ENCODE measurements around the gene DISC1. TPM values are rescaled to one million over a fixed set of nuclear protein-coding genes. Genes with fewer than 3 reads are reported as not detected.
A peak's percentile ranks its signal among the peaks of the same experiment; 100 is the strongest.
"Not testable (repeated sequence)": the region's sequence is repeated elsewhere in the genome, so short reads cannot be mapped to it uniquely, and the experiment has no call there.

DISC1 gene
- total and polyA plus RNA-seq, 7 donors = 1.2 to 14.1 (median 5.8) TPM

DNA sequence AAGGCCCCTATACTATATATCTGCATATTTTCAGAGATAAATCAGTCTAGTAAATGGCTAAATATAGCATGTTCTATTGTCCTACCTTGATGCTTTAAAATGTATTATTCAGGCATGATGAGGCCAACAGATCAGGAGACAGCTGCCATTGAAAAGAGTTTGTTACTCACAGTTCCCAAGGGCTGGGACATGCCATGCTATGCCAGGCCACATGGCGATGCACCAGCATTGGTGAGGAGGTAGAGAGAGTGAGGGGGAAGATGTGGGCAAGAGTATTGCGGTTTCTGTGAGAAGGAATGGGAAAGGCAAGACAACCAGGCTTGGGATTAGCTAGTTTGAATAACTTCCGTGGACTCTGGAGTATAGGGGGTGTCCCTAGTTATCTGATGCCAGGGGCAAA is 316.5 kb downstream of the DISC1 start:
- DNase-seq = no peak
- Histone ChIP-seq H3K27me3 (no peaks in the 10 kb centered on the region), H3K36me3 (no peaks in the 10 kb centered on the region), H3K27ac (no peak overlapping the region), H3K4me3 (no peak overlapping the region), H3K4me1 (no peaks in the 10 kb centered on the region), H3K9me3 (no peaks in the 10 kb centered on the region)
- intact Hi-C loops (cut with DNase I) = no loop called here
- TF ChIP-seq POLR2AphosphoS5 (IDR thresholded peaks at IDR 0.05) (no peak), POLR2A (IDR thresholded peaks at IDR 0.05) (no peak), EP300 (IDR thresholded peaks at IDR 0.05) (no peak)
- TF ChIP-seq, protein P1, sequence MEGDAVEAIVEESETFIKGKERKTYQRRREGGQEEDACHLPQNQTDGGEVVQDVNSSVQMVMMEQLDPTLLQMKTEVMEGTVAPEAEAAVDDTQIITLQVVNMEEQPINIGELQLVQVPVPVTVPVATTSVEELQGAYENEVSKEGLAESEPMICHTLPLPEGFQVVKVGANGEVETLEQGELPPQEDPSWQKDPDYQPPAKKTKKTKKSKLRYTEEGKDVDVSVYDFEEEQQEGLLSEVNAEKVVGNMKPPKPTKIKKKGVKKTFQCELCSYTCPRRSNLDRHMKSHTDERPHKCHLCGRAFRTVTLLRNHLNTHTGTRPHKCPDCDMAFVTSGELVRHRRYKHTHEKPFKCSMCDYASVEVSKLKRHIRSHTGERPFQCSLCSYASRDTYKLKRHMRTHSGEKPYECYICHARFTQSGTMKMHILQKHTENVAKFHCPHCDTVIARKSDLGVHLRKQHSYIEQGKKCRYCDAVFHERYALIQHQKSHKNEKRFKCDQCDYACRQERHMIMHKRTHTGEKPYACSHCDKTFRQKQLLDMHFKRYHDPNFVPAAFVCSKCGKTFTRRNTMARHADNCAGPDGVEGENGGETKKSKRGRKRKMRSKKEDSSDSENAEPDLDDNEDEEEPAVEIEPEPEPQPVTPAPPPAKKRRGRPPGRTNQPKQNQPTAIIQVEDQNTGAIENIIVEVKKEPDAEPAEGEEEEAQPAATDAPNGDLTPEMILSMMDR (IDR thresholded peaks at IDR 0.05) = no peak
- 97% methylated on average over 3 of the region's 3 CpGs for WGBS, 2 donors

DNA sequence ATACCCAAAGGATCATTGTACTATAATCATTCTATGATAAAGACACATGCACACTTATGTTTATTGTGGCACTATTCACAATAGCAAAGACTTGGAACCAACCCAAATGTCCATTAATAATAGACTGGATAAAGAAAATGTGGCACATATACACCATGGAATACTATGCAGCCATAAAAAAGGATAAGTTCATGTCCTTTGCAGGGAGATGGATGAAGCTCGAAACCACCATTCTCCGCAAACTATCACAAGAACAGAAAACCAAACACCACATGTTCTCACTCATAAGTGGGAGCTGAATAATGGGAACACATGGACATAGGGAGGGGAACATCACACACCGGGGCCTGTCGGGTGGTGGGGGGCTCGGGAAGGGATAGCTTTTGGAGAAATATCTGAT is 321.5 kb downstream of the DISC1 start:
- H3K9me3 ChIP-seq; H3K27me3 ChIP-seq; H3K27ac ChIP-seq; H3K4me3 ChIP-seq; intact Hi-C loops (cut with DNase I); H3K36me3 ChIP-seq; H3K4me1 ChIP-seq; DNase-seq: not testable (repeated sequence)
- 95 to 99% methylated on average over 5 of the region's 5 CpGs for WGBS, 2 donors

DNA sequence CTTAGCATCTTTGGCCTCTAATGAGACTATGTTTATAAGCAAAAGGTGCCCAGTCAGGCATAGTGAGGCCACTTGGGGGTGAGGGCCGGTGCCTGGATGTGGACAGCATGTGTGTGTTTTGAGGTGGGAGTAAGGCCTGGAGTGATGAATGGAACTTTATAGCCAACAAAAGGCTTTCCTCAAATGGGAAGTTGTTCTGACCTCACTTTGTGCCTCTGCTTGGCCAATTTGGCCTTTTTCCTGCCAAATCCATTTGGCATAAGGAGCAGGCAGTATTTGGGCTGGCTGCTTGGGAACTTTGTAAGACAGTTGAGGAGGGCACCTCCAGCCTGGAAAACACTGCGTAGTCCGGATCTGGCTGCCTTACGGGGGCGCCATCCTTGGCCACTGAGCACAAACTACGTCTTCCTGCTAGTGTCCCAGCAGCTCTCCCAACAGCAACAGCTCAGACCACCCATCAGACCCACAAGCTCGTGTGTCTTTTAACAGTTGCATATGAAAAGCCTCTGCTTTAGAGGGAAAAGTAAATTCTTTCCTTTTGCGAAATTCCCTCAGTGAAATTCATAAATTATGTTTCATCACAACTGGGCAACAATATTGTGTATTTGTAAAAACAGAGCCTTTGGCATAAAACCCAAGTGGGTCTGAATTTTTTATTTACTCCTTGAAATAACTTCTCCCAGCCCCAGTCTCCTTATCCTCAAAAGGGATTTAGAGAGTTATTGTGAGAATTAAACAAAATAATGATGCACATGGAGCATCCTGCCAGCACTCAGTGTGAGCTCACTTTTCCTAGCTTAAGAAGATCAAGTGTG is 322.9 kb downstream of the DISC1 start:
- Histone ChIP-seq H3K9me3 (no peaks in the 10 kb centered on the region), H3K4me1 (no peaks in the 10 kb centered on the region), H3K27ac (peak overlapping the region; percentile 24 to 58 (median 50)), H3K4me3 (no peak overlapping the region), H3K36me3 (no peaks in the 10 kb centered on the region), H3K27me3 (no peaks in the 10 kb centered on the region)
- 83 to 87% methylated on average over 8 of the region's 8 CpGs for WGBS, 2 donors
- intact Hi-C loops (cut with DNase I) = no loop called here
- peak; percentile 70 for DNase-seq
- TF ChIP-seq POLR2A (IDR thresholded peaks at IDR 0.05) (no peak), POLR2AphosphoS5 (IDR thresholded peaks at IDR 0.05) (peak in 2 of 4 donors; percentile 19 to 58), EP300 (IDR thresholded peaks at IDR 0.05) (no peak)
- TF ChIP-seq, protein P1 (IDR thresholded peaks at IDR 0.05) = no peak

DNA sequence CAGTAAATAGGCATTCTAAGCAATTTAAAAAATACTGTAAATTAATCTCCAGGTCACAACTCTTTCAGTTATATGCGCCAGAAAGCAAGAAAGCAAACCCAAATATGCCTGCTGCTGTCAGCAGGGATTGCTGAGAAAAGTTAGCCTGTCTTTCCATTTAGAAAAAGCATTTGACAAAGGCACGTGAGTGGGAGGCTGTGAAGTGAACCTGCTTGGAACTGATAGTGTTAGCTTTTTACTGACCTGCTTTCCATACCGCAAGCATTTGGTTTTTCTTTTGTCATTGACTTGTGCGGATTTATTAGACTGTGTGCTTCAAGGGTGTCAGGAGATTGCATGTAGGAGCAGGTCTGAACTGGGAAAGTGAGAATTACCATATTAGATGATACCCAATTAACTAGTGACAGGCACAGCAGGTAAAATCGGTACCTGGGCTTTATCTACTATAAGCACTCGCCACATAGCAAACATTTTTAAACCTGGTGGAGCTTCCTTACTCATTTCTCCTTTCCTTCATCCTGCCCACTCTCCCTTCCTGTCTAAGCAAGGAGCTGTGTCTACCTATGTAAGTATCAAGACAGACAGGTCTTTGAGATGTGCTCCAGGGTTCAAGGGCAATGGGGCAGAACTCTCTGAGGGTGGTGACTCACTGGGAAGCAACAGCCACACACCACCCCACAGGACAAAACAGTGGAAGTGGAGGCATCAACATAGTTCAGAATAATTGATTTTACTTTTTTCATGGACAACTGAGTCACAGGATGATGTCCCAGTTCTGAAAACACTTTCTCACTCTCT is 323.9 kb downstream of the DISC1 start:
- TF ChIP-seq POLR2AphosphoS5 (IDR thresholded peaks at IDR 0.05) (no peak), EP300 (IDR thresholded peaks at IDR 0.05) (no peak)
- TF ChIP-seq, protein P1 (IDR thresholded peaks at IDR 0.05) = no peak
- H3K27ac ChIP-seq = peak overlapping the region in 1 of 4 donors; percentile 54
- WGBS, 2 donors = 81 to 84% methylated on average over 6 of the region's 6 CpGs
- no peak for DNase-seq
- H3K36me3 ChIP-seq = no peaks in the 10 kb centered on the region
- no peaks in the 10 kb centered on the region for H3K4me1 ChIP-seq
- no peaks in the 10 kb centered on the region for H3K9me3 ChIP-seq
- H3K4me3 ChIP-seq = no peak overlapping the region
- H3K27me3 ChIP-seq = no peaks in the 10 kb centered on the region
- intact Hi-C loops (cut with DNase I) = no loop called here

DNA sequence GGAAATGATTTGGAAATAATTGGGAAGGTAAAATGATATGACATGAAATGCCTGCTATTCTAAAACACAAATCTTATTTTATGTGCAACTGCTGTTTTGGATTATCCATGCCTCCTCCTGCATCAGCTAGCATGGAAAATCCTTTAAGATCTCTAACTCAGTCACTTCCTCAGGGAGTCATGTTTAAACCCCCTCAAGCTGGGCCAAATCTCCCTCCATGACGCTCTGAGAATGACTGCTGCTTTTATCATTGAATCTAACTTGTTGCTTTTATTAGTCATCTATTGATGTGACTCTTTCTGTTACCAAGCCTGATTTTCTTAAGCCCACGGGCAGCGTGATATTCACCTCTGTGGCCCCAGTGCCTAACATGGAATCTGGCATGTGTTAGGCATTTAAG is 324.8 kb downstream of the DISC1 start:
- no peak overlapping the region for H3K4me3 ChIP-seq
- no peaks in the 10 kb centered on the region for H3K9me3 ChIP-seq
- DNase-seq = no peak
- H3K27me3 ChIP-seq = no peaks in the 10 kb centered on the region
- H3K4me1 ChIP-seq = no peaks in the 10 kb centered on the region
- TF ChIP-seq POLR2AphosphoS5 (IDR thresholded peaks at IDR 0.05) (no peak), POLR2A (IDR thresholded peaks at IDR 0.05) (no peak), EP300 (IDR thresholded peaks at IDR 0.05) (no peak)
- TF ChIP-seq, protein P1 (IDR thresholded peaks at IDR 0.05) = no peak
- no peak overlapping the region for H3K27ac ChIP-seq
- 89% methylated on average over 3 of the region's 3 CpGs for WGBS, 2 donors
- intact Hi-C loops (cut with DNase I) = no loop called here
- no peaks in the 10 kb centered on the region for H3K36me3 ChIP-seq
